DMS53 (cell line): Measurements from ENCODE around the gene PGC.
"Not testable (repeated sequence)": the region's sequence is repeated elsewhere in the genome, so short reads cannot be mapped to it uniquely, and the experiment has no call there.

Experiments
- DNase-seq: peaks from one replicate; lab custom pipeline; 2025; lab: John Stamatoyannopoulos, UW

PGC gene

GRCh38 chr6:41775293-41775882, 28.2 kb upstream of the PGC start:
- no peak for DNase-seq

DNA sequence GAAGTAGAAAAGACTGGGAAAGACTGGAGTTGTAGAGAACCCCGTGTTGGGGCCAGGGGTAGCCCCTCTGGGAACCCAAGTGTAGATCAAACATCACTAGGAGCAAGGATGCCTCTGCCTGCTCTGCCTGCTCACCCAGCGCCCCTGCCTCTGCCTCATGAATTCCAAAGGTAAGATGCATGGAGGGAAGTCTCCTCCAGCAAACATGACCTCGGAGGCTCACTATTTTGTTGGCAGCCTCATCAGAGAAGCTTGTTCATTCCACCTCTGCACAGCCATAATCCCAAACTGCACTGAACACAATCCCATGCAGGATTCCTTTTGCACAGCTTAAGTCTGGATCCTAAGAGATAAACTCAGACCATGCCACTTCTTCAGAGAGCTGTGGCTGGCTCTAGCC, 27.6 kb upstream of the PGC start:
- DNase-seq = no peak

- no peak for DNase-seq
Measured at GRCh38 chr6:41771058-41771983, 24.1 kb upstream of the PGC start.

DNA sequence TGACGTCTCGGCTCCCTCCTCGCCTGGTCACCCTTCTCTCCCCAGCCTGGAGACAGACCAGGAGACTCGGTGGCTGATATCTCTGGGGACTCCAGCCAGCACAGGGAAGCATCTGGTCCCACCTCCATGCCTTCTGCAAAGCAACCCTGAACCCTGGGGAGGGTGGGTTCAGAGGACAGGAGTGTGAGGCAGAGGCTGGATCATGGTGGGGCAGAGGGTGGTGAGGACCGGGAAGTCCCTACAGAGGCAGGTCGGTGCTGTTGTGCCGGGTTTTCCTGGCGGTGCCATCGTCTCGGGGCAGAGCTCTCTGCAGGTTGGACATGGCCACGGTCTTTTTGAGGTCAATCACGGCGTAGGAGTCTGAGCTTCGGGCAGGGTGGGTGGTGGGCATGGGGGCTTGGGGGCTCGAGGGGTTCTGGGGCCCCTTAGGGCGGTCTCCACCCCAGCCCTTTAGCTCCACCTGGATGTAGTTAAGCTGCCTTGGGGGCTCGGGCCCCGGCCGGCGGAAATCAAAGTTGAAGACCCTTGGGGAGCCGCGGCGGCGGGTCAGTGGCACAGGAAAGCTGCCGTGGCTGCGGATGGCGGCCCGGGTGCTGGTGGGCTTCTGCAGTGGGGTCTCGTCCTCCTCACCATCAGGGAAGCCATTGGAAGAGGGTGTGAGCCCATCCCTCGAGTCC, 23.3 kb upstream of the PGC start:
- DNase-seq = no peak

- DNase-seq = peak; percentile 44
Measured at GRCh38 chr6:41769376-41769775, 22.2 kb upstream of the PGC start.

DNA sequence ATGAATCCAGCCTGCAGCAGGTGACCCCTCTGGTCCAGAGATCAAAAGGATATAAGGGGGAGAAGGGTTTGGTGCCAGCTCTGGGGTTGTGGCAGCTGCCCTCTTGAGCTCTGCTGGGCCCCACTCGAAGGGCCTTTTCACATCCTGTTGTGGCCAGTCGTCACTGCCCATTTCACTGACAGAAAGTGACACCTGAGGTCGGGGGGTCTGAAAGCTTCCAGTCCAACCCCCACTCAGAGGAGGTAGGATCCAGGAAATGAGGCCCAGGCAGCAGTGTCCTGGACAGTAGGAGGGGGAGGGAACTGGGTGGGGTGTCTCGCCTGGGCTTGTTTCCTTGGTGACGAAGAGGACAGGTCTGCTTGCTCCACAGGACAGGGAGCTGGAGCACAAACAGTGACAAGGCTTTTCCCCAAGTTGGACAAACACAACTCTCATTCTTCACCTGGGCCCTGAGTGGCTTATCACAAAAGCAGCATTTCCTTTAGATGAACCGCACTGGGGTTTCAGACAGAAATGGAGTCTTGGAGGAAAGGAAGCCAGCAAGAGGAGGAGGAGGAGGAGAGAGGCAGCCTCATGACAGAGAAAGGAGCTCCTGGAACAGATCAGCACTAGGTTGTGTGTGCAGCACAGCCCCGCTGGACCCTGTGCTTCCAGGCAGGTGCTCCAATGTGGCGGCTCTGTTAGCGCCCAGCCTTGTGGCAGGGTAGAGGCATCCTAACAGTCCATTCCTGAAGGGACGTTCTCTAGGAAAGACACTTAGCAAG, 21.5 kb upstream of the PGC start:
- DNase-seq = peak; percentile 94

- DNase-seq = no peak
Measured at GRCh38 chr6:41767112-41767833, 20.1 kb upstream of the PGC start.

DNA sequence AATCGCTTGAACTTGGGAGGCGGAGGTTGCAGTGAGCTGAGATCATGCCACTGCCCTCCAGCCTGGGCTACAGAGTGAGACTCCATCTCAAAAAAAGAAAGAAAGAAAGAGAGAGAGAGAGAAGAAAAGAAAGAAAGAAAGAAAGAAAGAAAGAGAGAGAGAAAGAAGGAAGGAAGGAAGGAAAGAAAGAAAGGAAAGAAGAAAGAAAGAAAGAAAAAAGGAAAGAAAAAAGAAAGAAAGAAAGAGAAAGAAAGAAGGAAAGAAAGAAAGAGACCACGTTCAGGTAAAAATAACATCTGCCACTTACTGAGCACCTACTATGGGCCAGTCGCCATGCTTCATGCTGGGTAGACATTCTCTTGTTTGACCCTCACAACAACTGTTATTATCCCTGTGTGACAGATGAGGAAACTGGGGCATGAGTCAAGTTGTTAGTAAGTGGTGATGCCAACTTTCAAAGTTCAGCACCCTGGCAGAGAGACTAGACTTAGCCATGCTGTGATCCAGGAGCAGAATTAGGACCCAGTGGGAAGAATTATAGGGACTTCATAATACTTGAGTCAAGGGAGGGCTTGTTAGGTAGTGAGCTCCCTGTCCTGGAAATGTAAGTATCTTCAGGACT, 19.0 kb upstream of the PGC start:
- DNase-seq = not testable (repeated sequence)

- peak; percentile 58 for DNase-seq
Measured at GRCh38 chr6:41763470-41763869, 16.3 kb upstream of the PGC start.

DNA sequence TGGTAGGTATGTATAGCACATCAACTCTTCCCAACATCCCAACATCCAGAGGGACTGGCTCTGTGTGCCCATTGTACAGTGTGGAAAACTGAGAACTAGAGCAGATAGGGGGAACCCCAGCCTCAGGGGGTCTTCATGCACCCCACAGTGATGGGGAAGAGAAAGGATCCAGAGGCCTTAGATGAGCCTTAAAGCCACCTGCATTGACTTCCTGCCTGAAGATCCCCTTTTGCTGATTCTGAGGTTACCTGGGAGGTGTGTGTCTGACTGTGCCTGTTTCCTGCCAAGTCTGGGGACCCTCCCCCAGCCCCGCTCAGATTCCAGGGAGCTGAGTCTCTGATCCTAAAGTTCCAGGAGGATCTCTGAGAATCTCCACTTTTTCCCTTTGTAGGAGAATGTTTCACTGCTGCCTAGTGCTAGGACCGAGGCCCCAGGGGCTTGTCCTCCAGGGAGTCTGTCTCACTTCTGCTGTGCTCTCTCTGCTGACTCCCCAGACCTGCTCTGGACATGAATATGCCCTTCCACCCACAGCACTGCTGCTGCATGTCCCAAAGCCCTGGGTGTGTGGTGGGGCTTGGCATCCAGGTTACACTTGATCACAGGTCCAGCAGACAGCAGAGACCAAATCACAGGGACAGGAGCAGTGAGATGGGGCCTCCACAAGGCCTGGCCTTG, 12.8 kb upstream of the PGC start:
- no peak for DNase-seq

GRCh38 chr6:41759106-41759904, 12.1 kb upstream of the PGC start:
- no peak for DNase-seq

DNA sequence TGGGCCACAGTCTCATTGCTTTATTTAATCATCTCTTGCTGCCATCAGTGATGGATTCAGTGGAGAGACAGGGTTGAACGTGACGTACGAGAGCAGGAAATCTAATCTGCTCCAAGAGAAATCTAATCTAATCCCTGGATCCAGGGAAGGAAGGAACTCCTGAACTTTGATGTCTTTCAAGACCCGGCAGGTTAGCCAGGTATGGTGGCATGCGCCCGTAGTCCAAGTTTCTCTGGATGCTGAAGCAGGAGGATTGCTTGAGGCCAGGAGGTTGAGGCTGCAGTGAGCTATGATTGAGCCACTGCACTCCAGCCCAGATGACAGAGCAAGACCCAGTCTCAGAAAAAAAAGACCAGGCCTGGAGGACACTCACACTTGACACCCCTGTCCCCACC, 11.4 kb upstream of the PGC start:
- no peak for DNase-seq

DNA sequence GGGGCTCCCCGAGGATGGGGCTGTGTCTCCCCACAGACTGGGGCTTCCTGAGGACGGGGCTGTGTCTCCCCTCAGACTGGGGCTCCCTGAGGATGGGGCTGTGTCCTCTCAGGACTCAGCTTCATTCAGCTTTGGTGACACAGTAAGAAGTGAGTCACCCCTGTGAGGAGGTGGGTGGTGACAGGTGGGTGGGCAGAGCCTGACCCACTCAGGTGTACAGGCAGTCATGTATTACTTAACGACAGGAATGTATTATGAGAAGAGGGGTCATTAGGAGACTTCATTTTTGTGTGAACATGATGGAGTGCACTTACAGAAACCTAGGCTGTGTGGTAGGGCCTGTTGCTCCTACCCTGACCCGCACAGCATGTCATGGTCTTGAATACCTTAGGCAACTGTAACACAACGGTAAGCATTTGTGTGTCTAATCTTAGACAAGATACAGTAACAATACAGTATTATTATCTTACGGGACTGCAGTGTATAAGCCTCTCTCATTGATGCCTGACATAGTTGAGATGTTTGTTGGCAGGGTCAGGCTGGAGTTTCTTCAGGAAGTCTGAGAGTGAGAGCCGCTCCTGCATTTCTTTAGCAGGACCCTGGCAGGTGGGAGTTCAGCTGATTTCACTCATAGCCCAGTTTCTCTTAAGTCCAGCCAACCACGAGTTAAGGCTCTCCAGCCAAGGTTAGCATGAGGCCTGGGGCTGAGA, 10.9 kb upstream of the PGC start:
- no peak for DNase-seq

- DNase-seq = no peak
Measured at GRCh38 chr6:41757271-41757670, 10.1 kb upstream of the PGC start.

- no peak for DNase-seq
Measured at GRCh38 chr6:41756354-41756753, 9.2 kb upstream of the PGC start.

GRCh38 chr6:41755895-41756294, 8.7 kb upstream of the PGC start:
- no peak for DNase-seq

- DNase-seq = no peak
Measured at GRCh38 chr6:41750374-41750773, 3.2 kb upstream of the PGC start.

GRCh38 chr6:41748542-41748941, 1.3 kb upstream of the PGC start:
- no peak for DNase-seq

- no peak for DNase-seq
Measured at GRCh38 chr6:41748102-41748477, 893 bp upstream of the PGC start.
